SH-SY5Y (cell line): Measurements from ENCODE around the gene TEX12.

ENCODE experiments used
- GATA2 ChIP-seq: IDR thresholded peaks from 2 replicates; pipeline ENCODE4 v1.6.1; 2011; ENCODE audit warnings: mild to moderate bottlenecking, low read depth, low read length
- GATA3 ChIP-seq: IDR thresholded peaks from 2 replicates; pipeline ENCODE4 v1.6.1; 2011; ENCODE audit warnings: low read depth, mild to moderate bottlenecking, low read length, moderate library complexity

DNA sequence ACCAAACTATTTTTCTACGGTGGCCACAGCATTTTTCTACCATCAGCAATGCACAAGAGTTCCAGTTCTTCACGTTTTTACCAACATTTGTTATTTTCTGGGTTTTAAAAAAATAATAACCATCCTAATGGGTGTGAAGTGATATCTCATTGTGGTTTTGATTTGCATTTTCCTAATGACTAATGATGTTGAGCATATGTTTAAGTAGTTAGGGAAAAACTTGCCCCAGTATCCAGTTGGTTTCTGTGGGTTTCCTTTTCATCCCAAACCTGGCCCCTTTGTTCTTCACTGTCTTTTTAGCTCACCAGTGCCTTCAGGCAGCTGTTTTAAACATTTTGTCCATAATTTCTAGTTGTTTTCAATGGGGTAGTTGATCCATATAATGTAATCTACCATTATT is 44.4 kb downstream of the TEX12 start:
- TF ChIP-seq GATA2 (no peak), GATA3 (no peak)
